Rectal smooth muscle tissue (tissue), 1 donor: ENCODE results near the gene FCHSD2.

Experiments used
- H3K27ac ChIP-seq: one replicate; pipeline ENCODE4 v1.7.0; 2013; ENCODE audit warnings: low read depth, low read length, inconsistent platforms
- H3K27me3 ChIP-seq: one replicate; pipeline ENCODE4 v1.7.0; 2013; ENCODE audit warnings: low read length; ENCODE audit not compliant: control insufficient read depth, insufficient read depth
- H3K36me3 ChIP-seq: one replicate; pipeline ENCODE4 v1.7.0; 2013; ENCODE audit warnings: low read length; ENCODE audit not compliant: control insufficient read depth, insufficient read depth
- H3K4me1 ChIP-seq: one replicate; pipeline ENCODE4 v1.7.0; 2013; ENCODE audit warnings: low read length; ENCODE audit not compliant: control insufficient read depth, insufficient read depth
- H3K4me3 ChIP-seq: one replicate; pipeline ENCODE4 v1.7.0; 2013; ENCODE audit warnings: low read length
- H3K9ac ChIP-seq: one replicate; pipeline ENCODE4 v1.7.0; 2013; ENCODE audit warnings: low read length

FCHSD2 gene

GRCh38 chr11:73155102-73155501 lies 13.0 kb upstream of the FCHSD2 start:
- H3K4me3 ChIP-seq = no peak overlapping the region
- H3K36me3 ChIP-seq = no peaks in the 10 kb centered on the region
- no peaks in the 10 kb centered on the region for H3K27me3 ChIP-seq
- no peak overlapping the region for H3K9ac ChIP-seq
- H3K4me1 ChIP-seq = peaks cover 12% of the 10 kb centered on the region
- H3K27ac ChIP-seq = no peak overlapping the region

DNA sequence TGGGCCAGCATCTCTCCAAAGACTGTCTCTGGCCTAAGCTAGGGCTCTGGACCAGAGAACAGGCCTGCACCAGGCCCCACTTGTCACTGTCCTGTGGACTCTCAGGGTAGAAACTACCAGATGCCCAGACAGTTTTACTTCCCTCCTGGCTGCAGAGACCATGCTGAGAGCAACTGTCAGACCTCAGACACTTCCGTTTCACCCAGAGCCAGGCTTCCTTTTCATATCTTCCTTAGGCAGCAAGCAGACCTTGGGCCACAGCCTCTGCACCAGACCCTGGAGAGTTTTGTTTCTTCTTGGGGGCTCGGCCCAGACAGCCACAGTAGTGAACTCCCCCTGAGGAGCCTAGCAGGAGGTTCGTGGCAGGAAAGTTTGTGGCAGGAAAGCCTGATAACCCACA lies 12.1 kb upstream of the FCHSD2 start:
- Histone ChIP-seq H3K9ac (no peak overlapping the region), H3K27me3 (no peaks in the 10 kb centered on the region), H3K36me3 (no peaks in the 10 kb centered on the region), H3K27ac (no peak overlapping the region), H3K4me3 (no peak overlapping the region), H3K4me1 (peaks cover 15% of the 10 kb centered on the region)

DNA sequence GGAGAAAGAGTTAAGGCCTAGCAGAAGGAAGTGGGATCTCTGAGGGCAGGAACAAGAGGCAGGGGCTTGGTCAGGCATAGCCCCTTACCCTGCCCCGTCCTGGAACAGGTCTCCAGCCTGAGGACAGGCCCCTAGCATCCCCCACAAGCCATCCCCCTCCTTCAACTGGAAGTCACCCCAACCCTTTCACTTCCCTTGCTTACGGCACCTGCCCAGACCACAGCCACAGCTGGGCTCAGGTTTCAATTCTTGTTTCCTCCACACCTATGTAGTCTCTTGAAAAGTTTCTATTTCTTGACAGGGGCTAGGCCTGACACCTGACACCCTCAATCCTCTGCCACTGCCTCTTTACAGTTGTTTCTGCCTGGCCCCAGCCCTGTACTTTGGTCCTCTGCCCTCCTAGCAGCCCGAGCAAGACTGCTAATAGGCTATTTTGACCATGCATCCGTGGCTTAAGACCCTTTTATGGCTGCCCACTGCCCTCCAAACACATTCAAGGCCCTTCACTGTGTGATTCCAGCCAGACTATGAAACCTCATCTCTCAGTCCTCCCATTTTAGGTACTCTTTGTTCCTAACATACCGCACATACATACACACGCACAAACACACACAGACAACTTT lies 10.9 kb upstream of the FCHSD2 start:
- no peak overlapping the region for H3K4me3 ChIP-seq
- no peak overlapping the region for H3K9ac ChIP-seq
- peak overlapping the region; percentile 10 for H3K27ac ChIP-seq
- H3K36me3 ChIP-seq = no peaks in the 10 kb centered on the region
- H3K4me1 ChIP-seq = peaks cover 14% of the 10 kb centered on the region
- H3K27me3 ChIP-seq = no peaks in the 10 kb centered on the region

- Histone ChIP-seq H3K27me3 (no peaks in the 10 kb centered on the region), H3K4me3 (no peak overlapping the region), H3K36me3 (no peaks in the 10 kb centered on the region), H3K9ac (no peak overlapping the region), H3K27ac (no peak overlapping the region), H3K4me1 (peaks cover 11% of the 10 kb centered on the region)
Measured at GRCh38 chr11:73152086-73152853, 10.2 kb upstream of the FCHSD2 start.

DNA sequence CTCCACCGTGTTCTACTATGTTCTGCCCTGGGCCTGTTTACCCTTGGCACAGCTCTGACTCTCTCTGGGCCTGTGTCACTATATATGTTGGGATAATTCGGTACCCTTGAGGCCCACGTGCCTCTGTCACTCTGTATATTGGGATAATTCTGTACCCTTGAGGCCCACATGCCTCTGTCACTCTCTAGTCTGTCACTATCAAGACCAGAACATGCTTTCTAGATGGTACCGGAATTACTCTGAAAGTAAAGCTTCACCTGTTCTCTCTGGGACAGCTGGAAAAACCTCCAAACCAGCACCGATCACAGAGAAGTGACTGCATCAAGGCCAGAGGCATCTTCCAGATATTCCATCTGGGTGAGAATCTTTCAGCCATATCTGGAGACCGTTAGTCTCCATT lies 9.3 kb upstream of the FCHSD2 start:
- H3K27me3 ChIP-seq = no peaks in the 10 kb centered on the region
- H3K36me3 ChIP-seq = no peaks in the 10 kb centered on the region
- no peak overlapping the region for H3K27ac ChIP-seq
- H3K4me3 ChIP-seq = no peak overlapping the region
- H3K9ac ChIP-seq = no peak overlapping the region
- H3K4me1 ChIP-seq = peaks cover 11% of the 10 kb centered on the region

- Histone ChIP-seq H3K27ac (no peak overlapping the region), H3K9ac (no peak overlapping the region), H3K4me3 (no peak overlapping the region), H3K4me1 (peaks cover 11% of the 10 kb centered on the region), H3K36me3 (no peaks in the 10 kb centered on the region), H3K27me3 (no peaks in the 10 kb centered on the region)
Measured at GRCh38 chr11:73149105-73149504, 7.0 kb upstream of the FCHSD2 start.

- no peak overlapping the region for H3K4me3 ChIP-seq
- H3K27ac ChIP-seq = peak overlapping the region; percentile 51
Measured at GRCh38 chr11:73147771-73148681, 5.9 kb upstream of the FCHSD2 start.

DNA sequence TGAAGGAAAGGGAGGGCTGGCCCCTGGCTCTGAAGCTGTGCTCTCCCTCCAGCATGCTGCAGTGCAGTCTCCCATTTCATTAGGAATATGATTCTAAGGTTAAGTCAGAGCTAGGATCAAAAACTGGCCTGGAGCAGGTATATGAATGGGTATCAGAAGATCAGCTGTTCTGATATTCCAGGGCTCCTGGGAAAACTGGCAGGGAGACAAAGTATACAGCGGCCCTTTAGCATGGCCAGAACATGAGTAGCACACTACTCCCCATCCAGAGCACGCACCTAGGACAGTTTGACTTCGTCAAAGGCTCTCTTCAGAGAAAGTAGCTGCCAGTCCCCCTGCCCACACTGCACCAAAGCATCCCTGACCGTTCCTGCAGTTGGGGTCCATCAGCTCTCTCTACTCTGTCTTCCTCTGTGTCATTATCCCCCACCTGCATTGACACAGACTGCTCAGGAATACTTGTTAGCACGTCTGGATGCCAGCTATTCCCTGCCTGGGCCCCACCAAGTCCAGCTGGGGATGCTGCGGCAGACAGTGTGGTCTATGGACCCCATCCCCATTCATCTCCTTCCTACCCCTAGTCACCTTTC lies 4.0 kb upstream of the FCHSD2 start:
- Histone ChIP-seq H3K36me3 (no peaks in the 10 kb centered on the region), H3K27me3 (no peaks in the 10 kb centered on the region), H3K4me1 (peaks cover 14% of the 10 kb centered on the region), H3K9ac (no peak overlapping the region), H3K27ac (no peak overlapping the region), H3K4me3 (no peak overlapping the region)

More at GRCh38 chr11:73147771-73148681, 5.9 kb upstream of the FCHSD2 start:
- H3K9ac ChIP-seq = no peak overlapping the region
- H3K4me1 ChIP-seq = peaks cover 14% of the 10 kb centered on the region
- no peaks in the 10 kb centered on the region for H3K27me3 ChIP-seq
- no peaks in the 10 kb centered on the region for H3K36me3 ChIP-seq

GRCh38 chr11:73143126-73143838 lies 1.2 kb upstream of the FCHSD2 start:
- H3K27ac ChIP-seq = peak overlapping the region; percentile 97
- no peaks in the 10 kb centered on the region for H3K36me3 ChIP-seq
- H3K4me3 ChIP-seq = peak overlapping the region; percentile 93
- H3K27me3 ChIP-seq = no peaks in the 10 kb centered on the region
- H3K9ac ChIP-seq = peak overlapping the region; percentile 81
- H3K4me1 ChIP-seq = peaks cover 12% of the 10 kb centered on the region

GRCh38 chr11:73141309-73142127 lies 600 bp downstream of the FCHSD2 start:
- Histone ChIP-seq H3K36me3 (peaks cover 3% of the 10 kb centered on the region), H3K9ac (peak overlapping the region; percentile 80), H3K4me3 (peak overlapping the region; percentile 93), H3K4me1 (peaks cover 6% of the 10 kb centered on the region), H3K27me3 (no peaks in the 10 kb centered on the region), H3K27ac (peak overlapping the region; percentile 97)

- peaks cover 3% of the 10 kb centered on the region for H3K36me3 ChIP-seq
- H3K4me3 ChIP-seq = peak overlapping the region; percentile 93
- H3K9ac ChIP-seq = peak overlapping the region; percentile 81
- no peaks in the 10 kb centered on the region for H3K27me3 ChIP-seq
- H3K4me1 ChIP-seq = peaks cover 6% of the 10 kb centered on the region
- peak overlapping the region; percentile 97 for H3K27ac ChIP-seq
Measured at GRCh38 chr11:73141031-73141308, 1.1 kb downstream of the FCHSD2 start.
